Esophagus mucosa (tissue), 1 donor: ENCODE results near the gene PBXIP1. TPM values are rescaled to one million over a fixed set of nuclear protein-coding genes. Genes with fewer than 3 reads are reported as not detected.
"Not testable (repeated sequence)": the region's sequence is repeated elsewhere in the genome, so short reads cannot be mapped to it uniquely, and the experiment has no call there.

Source experiments
- ATAC-seq: fragments of 200-7000 bp; cut with Tn5 transposase; one replicate; pipeline ENCODE4 v1.9.1; 2020
- total RNA-seq: library from RNA; stranded (reverse); gene quantifications from one replicate; pipeline ENCODE4 v1.2.4, GENCODE V29; 2023
- donor health status: DM: yes; HTN: yes; CAD: no.

Gene PBXIP1
- total RNA-seq, 1 donor from 2014 or later: 9.2 TPM

DNA sequence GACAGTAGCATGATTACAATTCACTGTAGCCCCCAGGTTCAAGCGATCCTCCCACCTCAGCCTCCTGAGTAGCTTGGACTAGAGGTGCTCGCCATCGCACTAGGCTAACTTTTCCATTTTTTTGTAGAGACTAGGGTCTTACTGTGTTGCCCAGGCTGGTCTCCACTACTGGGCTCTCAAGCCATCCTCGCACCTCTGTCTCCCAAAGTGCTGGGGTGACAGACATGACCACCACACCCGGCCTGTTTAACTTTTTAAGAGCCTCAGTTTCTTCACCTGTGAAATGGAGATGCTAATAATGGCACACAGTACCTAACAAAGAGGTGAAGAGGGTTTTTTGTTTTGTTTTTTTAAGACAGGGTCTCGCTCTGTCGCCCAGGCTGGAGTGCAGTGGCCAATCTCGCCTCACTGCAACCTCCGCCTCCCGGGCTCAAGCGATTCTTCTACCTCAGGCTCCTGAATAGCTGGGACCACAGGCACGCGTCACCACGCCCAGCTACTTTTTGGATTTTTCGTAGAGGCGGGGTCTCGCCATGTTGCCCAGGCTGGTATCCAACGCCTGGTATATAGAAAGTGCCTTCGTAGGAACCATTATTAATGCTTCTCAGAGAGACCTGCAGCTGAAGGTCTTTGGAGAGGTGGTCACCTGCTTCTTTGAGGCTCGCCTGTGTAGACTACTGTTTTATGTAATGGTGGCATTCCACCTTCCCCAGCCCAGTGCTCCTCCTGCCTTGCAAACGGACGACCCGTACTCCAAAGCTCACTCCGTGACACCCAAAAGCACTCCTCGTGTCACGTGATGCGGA, 19.9 kb downstream of the PBXIP1 start:
- no peak for ATAC-seq

DNA sequence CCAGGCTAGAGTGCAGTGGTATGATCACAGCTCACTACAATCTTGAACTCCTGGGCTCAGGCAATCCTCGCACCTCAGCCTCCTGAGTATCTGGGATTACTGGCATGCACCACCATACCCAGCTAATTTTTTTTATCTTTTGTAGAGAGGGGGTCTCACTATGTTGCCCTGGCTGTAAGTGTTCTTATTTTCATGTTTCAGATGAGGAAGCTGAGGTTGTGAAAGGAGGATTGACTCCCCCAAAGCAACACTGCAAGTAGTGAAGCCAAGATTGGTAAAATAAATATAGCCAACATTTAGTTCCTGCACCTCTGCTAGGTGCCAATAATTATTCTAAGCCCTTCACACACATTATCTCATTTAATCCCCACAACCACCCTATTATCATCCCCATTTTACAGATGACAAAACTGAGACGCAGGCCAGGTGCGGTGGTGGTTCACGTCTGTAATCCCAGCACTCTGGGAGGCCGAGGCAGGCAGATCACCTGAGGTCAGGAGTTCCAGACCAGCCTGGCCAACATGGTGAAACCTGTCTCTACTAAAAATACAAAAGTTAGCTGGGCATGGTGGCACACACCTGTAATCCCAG, 21.4 kb downstream of the PBXIP1 start:
- no peak for ATAC-seq

DNA sequence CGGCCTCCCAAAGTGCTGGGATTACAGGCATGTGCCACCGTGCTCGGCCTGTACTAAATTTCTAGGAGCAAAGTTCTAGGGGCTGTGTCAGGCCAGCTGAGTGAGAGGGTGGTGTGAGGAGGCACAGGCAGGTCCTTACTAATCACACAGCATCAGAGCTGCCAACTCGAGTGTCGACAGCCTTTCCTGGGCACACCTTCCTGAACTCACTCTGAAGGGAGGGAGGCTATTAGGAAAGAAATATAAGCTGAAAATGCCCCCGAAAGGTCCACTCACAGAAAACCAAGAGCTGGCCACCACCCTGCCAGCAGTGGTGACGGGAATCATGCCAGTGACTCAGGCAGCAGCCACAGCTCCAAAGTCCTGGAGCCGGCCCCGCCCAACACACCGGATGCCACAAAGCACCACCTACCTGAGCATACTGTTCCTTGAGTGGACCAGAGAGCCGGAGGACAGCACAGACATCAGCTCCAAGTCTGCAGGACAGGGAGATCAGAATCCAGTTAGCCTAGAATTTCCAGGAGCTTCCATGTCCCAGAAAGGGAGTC, 23.9 kb downstream of the PBXIP1 start:
- peak; percentile 58 for ATAC-seq

DNA sequence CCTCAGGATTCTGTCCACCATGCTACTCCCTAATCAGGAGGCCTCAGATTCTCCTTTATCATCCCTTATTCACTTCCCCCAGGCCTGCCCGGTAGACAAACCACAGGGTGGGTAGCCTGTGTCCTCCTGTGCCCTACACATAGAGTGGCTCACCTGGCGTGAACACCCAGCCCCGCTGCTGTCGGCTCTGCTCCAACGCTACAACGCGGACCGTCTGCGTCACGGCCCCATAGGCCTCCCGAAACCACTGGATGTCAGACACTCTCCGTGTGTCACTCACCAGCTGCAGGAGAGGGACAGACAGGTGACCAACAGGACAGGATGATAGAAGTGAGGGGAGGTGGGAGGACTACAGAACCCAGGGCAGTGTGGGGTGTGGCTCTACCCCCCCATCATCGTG, 29.7 kb downstream of the PBXIP1 start:
- no peak for ATAC-seq

DNA sequence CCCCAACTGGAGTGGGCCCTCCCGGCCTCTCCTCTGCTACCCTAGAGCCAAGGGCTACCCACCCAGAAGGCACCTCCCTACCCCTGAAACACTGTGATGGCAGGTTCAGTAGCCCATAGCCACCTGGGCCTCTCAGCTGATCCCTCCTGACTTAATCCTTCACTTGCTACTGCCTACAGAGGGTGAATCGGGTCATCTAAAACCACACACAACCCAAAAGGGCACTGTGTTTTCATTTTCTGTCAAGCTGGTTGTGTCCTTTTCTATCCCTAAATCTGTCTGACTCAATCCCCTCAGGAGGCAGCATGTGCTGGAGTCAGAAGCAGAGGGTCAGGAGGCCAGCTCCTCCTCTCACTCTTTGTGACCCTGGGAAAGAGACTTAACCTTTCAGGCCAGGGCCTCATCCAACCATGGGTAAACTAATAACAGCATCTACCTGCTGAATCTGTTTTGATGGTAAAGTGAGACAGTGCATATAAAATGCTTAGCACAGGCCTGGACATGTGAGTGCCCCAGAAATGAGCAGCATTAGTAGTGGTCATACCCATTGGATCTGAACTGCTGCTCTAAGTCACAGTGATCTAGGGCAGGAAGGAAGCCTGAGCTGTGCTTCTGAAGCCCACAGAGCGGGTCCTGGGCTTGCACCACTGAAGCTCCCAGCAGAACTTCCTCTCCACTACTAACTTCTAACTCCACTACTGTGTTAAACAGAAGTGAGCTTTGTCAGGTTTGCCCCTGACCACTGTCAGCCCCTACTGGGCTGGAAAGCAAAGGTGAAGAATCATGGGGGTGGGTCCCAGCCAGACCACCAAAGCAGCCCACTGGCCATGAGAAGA, 30.3 kb downstream of the PBXIP1 start:
- no peak for ATAC-seq

DNA sequence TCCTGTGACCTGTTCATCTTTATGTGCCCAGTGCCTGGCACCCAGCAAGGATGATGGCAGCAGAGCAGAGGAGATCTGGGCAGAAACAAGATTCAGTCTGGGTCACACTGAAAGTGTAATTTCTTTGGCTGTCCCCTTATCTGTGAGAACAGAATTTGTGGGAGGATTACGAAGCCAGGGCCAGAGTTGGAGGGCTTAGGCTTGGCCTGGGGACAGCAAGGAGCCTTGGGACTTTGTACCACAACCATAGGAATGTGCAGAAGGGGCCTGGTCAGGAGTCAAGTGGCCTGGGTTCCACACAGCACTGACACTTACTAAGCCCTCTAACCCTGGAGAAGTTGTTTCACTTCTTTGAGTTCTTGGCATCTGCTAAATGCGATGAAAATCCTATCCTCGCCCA, 32.2 kb downstream of the PBXIP1 start:
- ATAC-seq: no peak

DNA sequence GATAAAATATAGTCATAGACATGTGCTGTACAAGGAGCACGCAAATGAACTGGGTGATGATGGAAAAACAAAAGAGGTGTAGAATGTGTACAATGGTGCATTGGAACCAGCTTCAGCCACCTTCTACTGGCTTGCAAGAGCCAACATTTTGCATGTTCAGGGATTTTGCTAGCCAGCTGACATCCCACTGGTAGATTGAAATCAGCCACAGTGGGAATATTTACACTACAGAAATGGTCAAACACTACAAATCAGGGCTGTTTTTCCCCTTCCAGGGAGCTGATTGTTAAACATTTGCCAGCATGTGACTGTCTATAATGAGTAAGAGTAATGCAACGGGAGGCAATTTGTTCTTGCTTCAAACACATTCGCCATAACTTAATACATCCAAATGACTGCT, 42.6 kb downstream of the PBXIP1 start:
- ATAC-seq: no peak

DNA sequence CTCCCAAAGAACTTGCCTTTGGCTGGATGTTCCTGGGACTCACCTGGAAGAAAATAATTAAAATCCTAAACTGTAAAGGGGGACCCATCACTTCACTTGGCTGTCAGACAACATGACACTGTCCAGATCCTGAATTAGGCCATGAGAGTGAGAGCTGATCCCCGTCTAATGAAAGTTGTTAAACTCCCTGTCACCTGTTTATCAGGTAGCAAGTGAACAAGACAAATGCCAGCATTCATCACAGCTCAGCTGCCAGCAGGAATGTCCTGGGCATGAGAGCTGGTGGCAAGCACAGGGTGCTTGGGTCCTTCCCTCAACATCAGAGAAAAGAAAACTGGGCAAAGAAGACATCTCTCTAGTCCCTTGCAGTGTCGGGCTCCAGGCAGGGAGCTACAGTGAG, 43.1 kb downstream of the PBXIP1 start:
- ATAC-seq: no peak

DNA sequence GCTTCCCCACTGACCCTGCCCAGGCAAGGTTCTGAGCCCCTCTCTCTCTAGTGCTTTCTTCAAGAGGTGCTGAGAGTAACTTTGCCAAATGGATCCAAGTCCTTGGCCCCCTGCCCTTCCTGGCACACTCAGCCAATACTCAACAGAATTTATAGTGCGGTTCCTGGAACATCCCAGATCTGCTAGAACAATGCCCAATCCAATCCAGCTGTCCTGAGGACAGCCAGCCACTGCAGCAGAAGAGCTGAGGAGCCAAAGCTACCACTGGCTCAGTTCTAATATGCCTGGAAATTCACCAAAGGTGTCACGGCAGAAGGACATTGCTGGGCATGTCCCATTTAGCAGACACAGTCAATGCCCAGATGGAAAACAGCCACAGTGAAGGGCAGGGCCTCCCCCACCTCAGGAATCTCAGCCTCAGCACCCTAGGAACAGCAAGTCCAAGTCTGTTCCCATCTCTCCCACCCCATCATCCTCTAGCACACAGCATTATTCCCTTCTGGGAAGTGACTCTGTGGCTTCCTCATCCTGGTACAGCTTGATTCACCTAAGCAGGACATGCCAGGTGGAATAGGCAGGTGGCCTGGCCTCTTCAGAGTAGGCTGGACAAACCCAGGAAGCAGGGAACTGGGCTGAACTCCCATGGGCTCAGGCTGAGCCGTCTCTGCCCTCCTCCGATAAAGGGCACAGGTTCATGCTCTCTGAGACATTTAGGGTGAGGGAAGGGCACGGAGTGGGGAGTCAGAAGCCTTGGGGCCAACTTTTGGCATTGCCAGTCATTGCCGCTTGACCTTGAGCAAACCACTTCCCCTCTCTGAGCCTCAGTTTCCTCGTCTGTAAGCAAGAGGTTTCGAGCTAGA, 44.0 kb downstream of the PBXIP1 start:
- no peak for ATAC-seq

DNA sequence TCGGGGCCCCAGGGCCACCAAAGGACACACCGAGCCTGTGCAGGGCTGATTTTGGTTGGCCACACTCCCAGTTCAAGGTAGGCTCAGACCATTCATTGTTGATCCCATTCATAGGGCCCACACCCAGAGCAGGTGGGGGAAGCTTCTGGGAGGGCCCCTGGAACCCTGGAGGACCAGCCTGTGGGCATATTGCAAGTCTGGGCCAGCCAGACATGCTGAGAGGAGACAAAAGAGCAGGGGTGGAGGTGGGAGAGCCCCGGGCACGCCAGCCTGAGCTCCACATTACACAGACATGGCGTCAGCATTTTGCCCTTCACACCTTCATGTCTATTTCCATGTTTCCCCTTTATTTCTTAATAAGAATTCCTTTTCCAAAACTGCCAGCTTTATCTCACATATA, 45.0 kb downstream of the PBXIP1 start:
- peak; percentile 95 for ATAC-seq

DNA sequence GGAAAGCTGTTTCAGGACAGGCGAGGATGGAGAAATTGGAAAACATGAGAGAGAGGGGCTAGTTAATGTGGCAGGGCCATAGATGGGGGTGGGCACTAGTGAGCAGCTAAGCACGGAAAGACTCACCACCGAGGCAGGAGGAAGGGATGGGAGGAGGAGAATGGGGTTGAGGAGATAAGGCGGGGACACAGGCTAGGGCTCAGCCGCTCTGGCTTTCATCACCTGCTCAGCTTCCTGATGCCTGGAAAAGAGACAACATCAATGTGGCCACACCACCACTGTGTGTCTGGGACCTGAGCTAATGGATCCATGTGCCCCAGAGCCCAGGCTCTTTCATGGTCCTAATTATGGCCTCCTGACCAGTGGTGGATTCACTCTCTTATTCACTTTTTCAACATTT, 47.0 kb downstream of the PBXIP1 start:
- no peak for ATAC-seq

DNA sequence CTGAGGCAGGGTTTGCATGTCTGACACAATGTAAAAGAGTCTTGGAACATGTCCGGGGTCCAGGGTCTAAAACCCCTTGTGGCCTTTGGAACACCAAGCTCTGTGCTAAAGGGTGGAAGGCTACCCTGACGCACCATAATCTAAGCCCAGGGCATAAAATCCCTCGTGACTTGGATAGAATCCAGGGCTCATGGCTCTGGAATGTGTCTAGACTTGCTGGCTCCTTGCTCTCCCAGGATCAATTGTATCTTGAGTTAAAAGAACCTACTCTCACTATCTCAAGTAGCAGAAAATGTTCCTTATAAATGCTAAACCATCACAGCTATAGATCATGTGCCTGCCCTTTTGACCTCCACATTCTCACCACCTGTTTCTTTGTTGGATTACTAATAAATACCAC, 47.8 kb downstream of the PBXIP1 start:
- not testable (repeated sequence) for ATAC-seq

DNA sequence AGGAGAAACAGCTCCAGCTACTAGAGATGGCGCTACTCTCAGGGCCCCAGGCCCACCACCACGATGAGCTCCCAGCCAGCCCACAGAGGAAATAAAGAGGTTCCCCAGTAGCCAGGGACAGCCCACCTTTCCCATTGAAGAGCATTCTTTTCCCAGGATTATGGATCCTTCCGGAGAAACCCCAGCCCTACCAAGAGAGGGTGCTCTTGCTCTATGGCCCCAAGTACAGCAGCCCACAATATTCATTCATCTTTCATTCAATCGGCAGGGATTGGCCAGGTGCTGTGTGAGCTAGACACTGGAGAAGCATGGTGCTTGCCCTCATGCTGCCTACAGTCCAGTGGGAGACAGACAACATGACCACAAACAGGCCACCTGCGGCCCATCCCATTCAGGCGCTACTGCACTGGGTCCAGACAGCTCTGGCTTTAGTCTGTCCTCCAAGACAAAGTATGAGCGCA, 49.2 kb downstream of the PBXIP1 start:
- peak; percentile 49 for ATAC-seq

DNA sequence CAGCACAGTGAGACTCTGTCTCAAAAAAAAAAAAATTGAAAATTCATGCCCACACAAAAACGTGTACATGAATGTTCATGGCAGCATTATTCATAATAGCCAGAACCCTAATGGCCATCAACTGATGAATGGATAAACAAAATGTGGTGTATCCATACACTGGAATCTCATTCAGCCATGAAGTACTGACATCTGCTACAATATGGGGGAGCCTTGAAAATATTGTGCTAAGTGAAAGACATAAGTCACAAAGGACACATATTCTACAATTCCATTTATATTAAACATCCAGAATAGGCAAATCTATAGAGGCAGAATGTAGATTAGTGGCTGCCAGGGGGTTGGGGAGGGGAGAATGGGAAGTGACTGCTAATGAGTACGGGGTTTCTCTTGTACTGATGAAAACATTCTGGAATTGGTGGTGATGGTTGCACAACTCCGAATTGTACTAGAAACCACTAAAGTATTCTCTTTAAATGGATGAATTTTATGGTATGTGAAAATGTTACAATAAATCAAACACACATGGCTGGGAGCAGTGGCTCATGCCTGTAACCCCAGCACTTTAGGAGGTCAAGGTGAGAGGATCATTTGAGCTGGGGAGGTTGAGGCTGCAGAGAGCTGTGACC, 52.8 kb downstream of the PBXIP1 start:
- ATAC-seq: no peak

DNA sequence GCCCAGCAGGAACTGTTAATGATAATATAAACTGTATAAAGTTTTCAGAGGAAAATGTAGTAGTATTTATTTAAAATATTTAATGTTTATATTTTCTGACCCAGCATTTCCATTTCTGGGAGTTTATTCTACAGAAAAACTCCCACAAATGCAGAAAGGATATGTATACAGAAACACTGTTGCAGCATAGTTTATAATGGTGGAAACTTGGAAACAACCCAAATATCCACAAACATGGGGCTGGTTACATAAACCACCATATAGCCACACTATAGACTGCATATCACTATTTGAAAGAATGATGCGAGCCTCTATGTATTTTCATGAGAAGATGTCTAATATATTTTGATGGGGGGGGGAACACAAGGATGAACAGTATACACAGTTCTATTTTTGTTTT, 54.3 kb downstream of the PBXIP1 start:
- no peak for ATAC-seq

DNA sequence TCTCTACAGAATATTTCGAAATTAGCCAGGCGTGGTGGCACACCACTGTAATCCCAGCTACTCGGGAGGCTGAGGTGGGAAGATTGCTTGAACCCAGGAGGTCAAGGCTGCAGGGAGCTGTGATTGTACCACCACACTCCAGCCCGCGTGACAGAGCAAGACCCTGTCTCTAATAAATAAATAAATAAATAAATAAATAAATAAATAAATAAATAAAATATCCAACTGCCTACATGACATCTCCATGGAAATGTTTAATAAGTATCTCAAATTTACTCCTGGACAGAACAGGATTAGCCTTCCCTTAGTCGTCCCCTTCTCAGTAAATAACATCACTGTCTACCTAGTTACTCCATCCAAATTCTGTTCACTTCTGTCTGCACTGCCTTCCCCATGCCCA, 56.9 kb downstream of the PBXIP1 start:
- no peak for ATAC-seq

DNA sequence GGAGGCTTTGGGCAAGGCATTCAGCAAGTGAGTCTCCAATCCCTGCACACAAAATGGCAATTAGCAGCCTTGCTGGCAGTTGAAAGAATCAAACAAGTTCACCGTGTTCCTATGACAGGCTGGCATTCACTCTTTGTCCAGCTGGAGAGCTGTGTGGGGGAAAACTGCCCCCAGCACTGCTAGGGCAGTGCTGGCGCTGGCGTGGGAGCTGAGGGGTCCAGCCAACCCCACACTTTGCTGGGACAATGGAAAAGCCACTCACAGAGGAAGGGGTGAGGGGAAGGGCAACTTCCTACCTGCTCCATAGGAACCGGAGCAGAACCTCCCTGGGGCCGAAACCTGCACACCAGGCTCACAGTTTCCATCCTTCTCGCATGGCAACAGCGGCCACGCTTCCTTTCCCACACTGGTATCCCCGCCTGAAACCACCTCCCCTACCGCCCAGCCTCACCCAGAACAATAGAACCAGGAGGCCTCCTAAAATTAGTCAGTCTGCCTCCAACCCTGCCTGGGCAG, 59.1 kb downstream of the PBXIP1 start:
- ATAC-seq: peak; percentile 61

DNA sequence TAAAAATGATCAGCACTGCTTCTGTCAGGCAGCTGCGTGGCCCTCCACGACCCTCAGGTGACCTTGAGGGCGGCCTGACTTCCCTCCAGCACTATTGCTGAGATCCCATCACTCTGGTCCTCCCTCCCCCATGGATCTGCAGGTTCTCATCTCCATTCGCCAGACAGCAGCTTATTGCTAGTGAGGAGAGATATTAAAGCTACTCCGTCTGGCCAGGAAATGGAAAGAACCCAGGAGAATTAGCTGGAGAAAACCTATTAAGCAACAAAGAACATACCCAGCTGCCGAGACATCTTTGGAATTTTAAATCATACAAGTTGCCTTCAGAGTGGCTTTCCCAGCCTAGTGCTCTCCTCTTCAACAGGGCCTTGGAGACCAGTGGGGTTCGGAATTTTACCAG, 60.1 kb downstream of the PBXIP1 start:
- ATAC-seq: no peak
